Esophagus squamous epithelium (tissue), 5 donors: ENCODE data around the gene STAT6. TPM values are rescaled to one million over a fixed set of nuclear protein-coding genes. Genes with fewer than 3 reads are reported as not detected.
A peak's percentile ranks its signal among the peaks of the same experiment; 100 is the strongest.

Experiments
- DNase-seq: peaks from one replicate; lab custom pipeline; 2025; lab: John Stamatoyannopoulos, UW
- H3K27ac ChIP-seq, 4 donors: fragments of 200-600 bp; sonication (generic); one replicate each; pipeline ENCODE4 v1.5.1; 2016 to 2019; ENCODE audit warnings: mild to moderate bottlenecking in 1 of 4
- H3K27me3 ChIP-seq, 4 donors: fragments of 200-600 bp; sonication (generic); 1 replicate in 3 of 4; 2 replicates in 1 of 4; pipeline versions ENCODE4 v1.5.1 to v1.6.0; 2017 to 2021; ENCODE audit warnings: antibody characterized with exemption in 1 of 4
- H3K36me3 ChIP-seq, 3 donors: fragments of 200-600 bp; sonication (generic); one replicate each; pipeline ENCODE4 v1.5.1; 2016 to 2019
- H3K4me1 ChIP-seq, 3 donors: fragments of 200-600 bp; sonication (generic); one replicate each; pipeline ENCODE4 v1.5.1; 2017 to 2019
- H3K4me3 ChIP-seq, 4 donors: fragments of 200-600 bp; sonication (generic); 1 replicate in 3 of 4; 2 replicates in 1 of 4; pipeline ENCODE4 v1.5.1; 2016 to 2019; ENCODE audit warnings: mild to moderate bottlenecking in 2 of 4, moderate library complexity in 1 of 4
- H3K9me3 ChIP-seq, 3 donors: fragments of 200-600 bp; sonication (generic); one replicate each; pipeline ENCODE4 v1.5.1; 2016 to 2019
- POLR2A ChIP-seq, 4 donors: fragments of 450-650 bp; IDR thresholded peaks; one replicate each; pipeline ENCODE4 v1.6.1; 2017; ENCODE audit warnings: antibody characterized with exemption in 4 of 4, mild to moderate bottlenecking in 4 of 4, moderate library complexity in 3 of 4
- WGBS, 2 donors: methylation state at CpG; one replicate each; pipeline ENCODE4 v1.1.5; 2018; 5-methylcytosine and 5-hydroxymethylcytosine counted together
- intact Hi-C: fragments of 100-400 bp; cut with DNase I; formaldehyde crosslinking; loops from one replicate; pipeline ENCODE4 v1.15.0; 2022
- total RNA-seq, 4 donors: library from RNA; depleted of rRNA; stranded (reverse); fragments of >200 nt; gene quantifications; one replicate each; pipeline ENCODE4 v1.1.0, GENCODE V29; 2016
- TF ChIP-seq, protein P1 (sequence below), 6 experiments: fragments of 450-650 bp in 4 of 6; fragments of 200-600 bp in 2 of 6; sonication (generic) in 2 of 6; IDR thresholded peaks; one replicate each; pipeline ENCODE4 v1.5.1; 2016 to 2019; ENCODE audit warnings: antibody characterized with exemption in 6 of 6, mild to moderate bottlenecking in 4 of 6, moderate library complexity in 4 of 6
- donor health status: DM: yes; HTN: yes; CAD: no.

Gene STAT6
- total RNA-seq, 4 donors from 2014 or later, result 72.7 to 138 (median 102) TPM

DNA sequence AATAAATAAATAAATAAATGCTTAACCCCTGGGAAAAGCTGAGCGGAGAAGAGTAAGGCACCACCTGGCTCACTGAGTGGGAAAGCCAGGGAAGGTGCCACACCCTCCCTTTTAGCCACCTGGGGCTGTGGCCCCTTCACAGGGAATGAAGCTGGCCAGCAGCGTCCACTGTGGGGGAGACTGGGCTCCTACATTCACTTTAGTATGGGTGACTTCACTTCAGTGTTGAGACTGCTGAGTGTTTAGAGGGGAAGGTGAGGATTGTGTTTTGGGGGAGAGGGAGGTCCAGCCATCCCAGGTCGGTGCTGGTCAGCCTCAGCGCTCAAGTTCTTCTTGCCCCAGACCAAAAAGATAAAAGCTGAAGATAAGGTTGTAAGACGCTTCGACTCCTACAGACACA, 20.7 kb downstream of the STAT6 start:
- peak overlapping the region; percentile 88 to 100 (median 98) for H3K27ac ChIP-seq
- intact Hi-C loops, result no loop called here
- no peak for DNase-seq
- TF ChIP-seq, protein P1, sequence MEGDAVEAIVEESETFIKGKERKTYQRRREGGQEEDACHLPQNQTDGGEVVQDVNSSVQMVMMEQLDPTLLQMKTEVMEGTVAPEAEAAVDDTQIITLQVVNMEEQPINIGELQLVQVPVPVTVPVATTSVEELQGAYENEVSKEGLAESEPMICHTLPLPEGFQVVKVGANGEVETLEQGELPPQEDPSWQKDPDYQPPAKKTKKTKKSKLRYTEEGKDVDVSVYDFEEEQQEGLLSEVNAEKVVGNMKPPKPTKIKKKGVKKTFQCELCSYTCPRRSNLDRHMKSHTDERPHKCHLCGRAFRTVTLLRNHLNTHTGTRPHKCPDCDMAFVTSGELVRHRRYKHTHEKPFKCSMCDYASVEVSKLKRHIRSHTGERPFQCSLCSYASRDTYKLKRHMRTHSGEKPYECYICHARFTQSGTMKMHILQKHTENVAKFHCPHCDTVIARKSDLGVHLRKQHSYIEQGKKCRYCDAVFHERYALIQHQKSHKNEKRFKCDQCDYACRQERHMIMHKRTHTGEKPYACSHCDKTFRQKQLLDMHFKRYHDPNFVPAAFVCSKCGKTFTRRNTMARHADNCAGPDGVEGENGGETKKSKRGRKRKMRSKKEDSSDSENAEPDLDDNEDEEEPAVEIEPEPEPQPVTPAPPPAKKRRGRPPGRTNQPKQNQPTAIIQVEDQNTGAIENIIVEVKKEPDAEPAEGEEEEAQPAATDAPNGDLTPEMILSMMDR (IDR thresholded peaks at IDR 0.05), result no peak
- TF ChIP-seq POLR2A (IDR thresholded peaks at IDR 0.05), result no peak
- H3K4me1 ChIP-seq, result peaks cover 58 to 89% (median 59%) of the 10 kb centered on the region in 3 donors
- no peaks in the 10 kb centered on the region for H3K27me3 ChIP-seq
- peak overlapping the region; percentile 85 to 93 (median 86) for H3K4me3 ChIP-seq
- 34 to 37% methylated on average over 3 to 6 of the region's 6 CpGs for WGBS, 2 donors
- H3K9me3 ChIP-seq, result no peaks in the 10 kb centered on the region
- H3K36me3 ChIP-seq, result peaks cover 3 to 42% (median 20%) of the 10 kb centered on the region in 3 donors

GRCh38 chr12:57089271-57090245, 21.6 kb downstream of the STAT6 start:
- peaks cover 3 to 33% (median 18%) of the 10 kb centered on the region in 3 donors for H3K36me3 ChIP-seq
- H3K4me1 ChIP-seq, result peaks cover 48 to 86% (median 50%) of the 10 kb centered on the region in 3 donors
- H3K9me3 ChIP-seq, result no peaks in the 10 kb centered on the region
- peak in 2 of 4 donors; percentile 42 to 58 for TF ChIP-seq POLR2A (IDR thresholded peaks at IDR 0.05)
- TF ChIP-seq, protein P1 (IDR thresholded peaks at IDR 0.05), result no peak
- DNase-seq, result no peak
- WGBS, 2 donors, result 0 to 1% methylated on average over 16 to 25 of the region's 45 CpGs
- intact Hi-C loops, result no loop called here
- H3K4me3 ChIP-seq, result peak overlapping the region; percentile 85 to 93 (median 86)
- peak overlapping the region; percentile 88 to 100 (median 98) for H3K27ac ChIP-seq
- H3K27me3 ChIP-seq, result no peaks in the 10 kb centered on the region

- peaks cover 39 to 77% (median 40%) of the 10 kb centered on the region in 3 donors for H3K4me1 ChIP-seq
Observed at GRCh38 chr12:57088354-57089270, 22.6 kb downstream of the STAT6 start, which contains the start of gene NAB2. NAB2 (plus strand) TSS chr12:57089114; CDS start chr12:57089272, 158 bp downstream.

GRCh38 chr12:57087691-57088353, 23.3 kb downstream of the STAT6 start:
- Histone ChIP-seq H3K4me1 (peaks cover 32 to 69% (median 34%) of the 10 kb centered on the region in 3 donors), H3K27me3 (no peaks in the 10 kb centered on the region), H3K36me3 (peaks cover 3 to 19% (median 11%) of the 10 kb centered on the region in 3 donors), H3K4me3 (peak overlapping the region; percentile 85 to 93 (median 86)), H3K27ac (peak overlapping the region; percentile 88 to 100 (median 98)), H3K9me3 (no peaks in the 10 kb centered on the region)
- intact Hi-C loops, result no loop called here
- WGBS, 2 donors, result 0 to 1% methylated on average over 15 to 18 of the region's 37 CpGs
- peak; percentile 53 for DNase-seq
- TF ChIP-seq, protein P1 (IDR thresholded peaks at IDR 0.05), result no peak
- TF ChIP-seq POLR2A (IDR thresholded peaks at IDR 0.05), result peak in 2 of 4 donors; percentile 40 to 52

More at GRCh38 chr12:57088354-57089270, 22.6 kb downstream of the STAT6 start, which contains the start of gene NAB2:
- intact Hi-C loops, result no loop called here
- Histone ChIP-seq H3K9me3 (no peaks in the 10 kb centered on the region), H3K4me3 (peak within 1 kb of the TSS; percentile 85 to 93 (median 86)), H3K27me3 (no peaks in the 10 kb centered on the region), H3K27ac (peak within 1 kb of the TSS; percentile 88 to 100 (median 98)), H3K36me3 (peaks cover 3 to 27% (median 18%) of the 10 kb centered on the region in 3 donors)
- TF ChIP-seq, protein P1 (IDR thresholded peaks at IDR 0.05), result peak in 1 of 6 experiments; percentile 8
- TF ChIP-seq POLR2A (IDR thresholded peaks at IDR 0.05), result peak in 2 of 4 donors; percentile 74 to 87
- WGBS, 2 donors, result 0% methylated on average over 13 of the region's 91 CpGs; no CpG with 5 or more reads in 1 of the 2 donors
- DNase-seq, result peak; percentile 79
